MM.1S (cell line): ENCODE data around the gene RNF224.

Source experiments
- EZH2 ChIP-seq: fragments of 300-600 bp; sonication (generic); optimal IDR thresholded peaks from 2 replicates; pipeline ENCODE3; 2017; ENCODE audit warnings: low read depth, mild to moderate bottlenecking, antibody characterized with exemption, low read length, mixed read lengths
- EZH2phosphoT487 ChIP-seq: fragments of 300-600 bp; sonication (generic); IDR thresholded peaks from 2 replicates; pipeline ENCODE4 v1.6.1; 2018; ENCODE audit warnings: antibody characterized with exemption, low read length
- TF ChIP-seq, protein P1 (sequence below): fragments of 300-600 bp; sonication (generic); IDR thresholded peaks from 2 replicates; pipeline ENCODE4 v1.5.1; 2016; ENCODE audit warnings: antibody characterized with exemption, low read length, mixed read lengths

GRCh38 chr9:137206602-137207001 is 20.7 kb upstream of the RNF224 start:
- TF ChIP-seq EZH2 (no peak), EZH2phosphoT487 (no peak)
- TF ChIP-seq, protein P1, sequence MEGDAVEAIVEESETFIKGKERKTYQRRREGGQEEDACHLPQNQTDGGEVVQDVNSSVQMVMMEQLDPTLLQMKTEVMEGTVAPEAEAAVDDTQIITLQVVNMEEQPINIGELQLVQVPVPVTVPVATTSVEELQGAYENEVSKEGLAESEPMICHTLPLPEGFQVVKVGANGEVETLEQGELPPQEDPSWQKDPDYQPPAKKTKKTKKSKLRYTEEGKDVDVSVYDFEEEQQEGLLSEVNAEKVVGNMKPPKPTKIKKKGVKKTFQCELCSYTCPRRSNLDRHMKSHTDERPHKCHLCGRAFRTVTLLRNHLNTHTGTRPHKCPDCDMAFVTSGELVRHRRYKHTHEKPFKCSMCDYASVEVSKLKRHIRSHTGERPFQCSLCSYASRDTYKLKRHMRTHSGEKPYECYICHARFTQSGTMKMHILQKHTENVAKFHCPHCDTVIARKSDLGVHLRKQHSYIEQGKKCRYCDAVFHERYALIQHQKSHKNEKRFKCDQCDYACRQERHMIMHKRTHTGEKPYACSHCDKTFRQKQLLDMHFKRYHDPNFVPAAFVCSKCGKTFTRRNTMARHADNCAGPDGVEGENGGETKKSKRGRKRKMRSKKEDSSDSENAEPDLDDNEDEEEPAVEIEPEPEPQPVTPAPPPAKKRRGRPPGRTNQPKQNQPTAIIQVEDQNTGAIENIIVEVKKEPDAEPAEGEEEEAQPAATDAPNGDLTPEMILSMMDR: no peak
